ENCODE measurements around the gene HP.
A peak's percentile ranks its signal among the peaks of the same experiment; 100 is the strongest.
"Not testable (repeated sequence)": the region's sequence is repeated elsewhere in the genome, so short reads cannot be mapped to it uniquely, and the experiment has no call there.

HP gene

GRCh38 chr16:72036098-72036497 lies 18.2 kb upstream of the HP start:
- in situ Hi-C loops (cut with MboI; ENCODE audit: low pct_unique_long_range_greater_than_20kb, low sequenced_read_pairs), result no loop called here
- no peak for DNase-seq

DNA sequence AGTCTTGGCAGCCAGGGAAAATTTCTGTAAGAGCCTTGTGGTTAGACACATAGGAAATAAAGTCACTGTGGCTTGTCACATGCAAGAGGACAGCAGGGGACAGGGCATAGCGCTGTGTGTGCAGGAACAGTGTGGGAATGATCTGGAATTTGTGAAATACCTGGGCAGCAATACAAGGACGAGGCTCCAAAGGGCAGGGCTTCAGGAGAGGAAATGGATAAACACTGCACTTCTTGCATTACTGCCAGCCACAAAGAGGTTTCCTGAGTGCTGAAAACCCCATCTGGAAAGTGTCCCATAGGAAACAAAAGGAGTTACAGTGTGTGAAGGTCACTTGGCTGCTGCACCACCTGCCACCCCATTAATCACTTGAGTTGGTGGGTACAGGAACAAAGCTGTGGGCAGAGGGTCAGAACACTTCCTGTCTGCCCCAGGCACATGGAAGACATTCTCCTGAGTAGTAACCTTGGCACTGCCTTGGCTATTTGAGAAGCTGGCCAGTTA lies 12.1 kb upstream of the HP start:
- no peak for DNase-seq
- in situ Hi-C loops (cut with MboI; ENCODE audit: low pct_unique_long_range_greater_than_20kb, low sequenced_read_pairs), result no loop called here

DNA sequence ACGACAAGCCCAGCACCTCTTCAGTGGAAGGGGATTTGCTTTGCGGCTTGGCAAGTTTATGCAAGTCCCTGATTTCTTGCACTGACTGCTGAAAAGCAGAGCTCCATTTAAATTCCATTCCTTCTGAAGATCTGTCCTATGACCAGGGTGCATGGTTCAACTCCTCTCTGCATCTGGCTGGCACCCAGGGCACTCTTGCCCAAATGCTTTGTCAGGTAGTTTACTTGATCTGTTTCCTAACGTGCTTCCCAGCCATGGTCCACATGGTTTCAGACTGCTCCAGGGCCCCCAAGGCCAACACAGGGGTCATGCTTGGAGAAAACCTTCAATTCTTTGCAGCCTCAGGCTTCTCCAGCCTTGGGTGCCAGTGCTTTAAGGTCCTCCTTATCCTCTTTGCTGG lies 11.2 kb upstream of the HP start:
- in situ Hi-C loops (cut with MboI; ENCODE audit: low pct_unique_long_range_greater_than_20kb, low sequenced_read_pairs), result no loop called here
- DNase-seq, result no peak

- in situ Hi-C loops (cut with MboI; ENCODE audit: low pct_unique_long_range_greater_than_20kb, low sequenced_read_pairs), result no loop called here
- no peak for DNase-seq
These were observed 10.8 kb upstream of the HP start for GRCh38 chr16:72043539-72043938.

DNA sequence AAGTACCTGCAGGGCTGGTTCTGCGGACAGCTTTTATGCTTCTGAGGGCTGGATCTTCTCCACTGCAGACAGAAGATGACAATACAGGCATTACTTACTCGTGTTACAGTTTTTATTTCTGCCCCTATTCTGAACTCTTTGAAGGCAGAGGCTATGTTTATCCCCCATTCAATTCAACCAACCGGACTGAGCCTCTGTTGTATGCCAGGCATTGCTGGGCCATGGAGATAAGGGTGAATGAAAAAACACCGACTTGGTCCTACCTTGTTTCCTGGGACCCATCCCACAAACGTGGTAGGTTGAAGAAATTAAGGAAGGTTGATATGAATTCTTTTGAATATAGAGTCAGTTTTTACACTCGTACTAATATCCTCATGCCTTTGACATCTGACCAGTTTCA lies 10.0 kb upstream of the HP start:
- in situ Hi-C loops (cut with MboI; ENCODE audit: low pct_unique_long_range_greater_than_20kb, low sequenced_read_pairs), result no loop called here
- no peak for DNase-seq

- DNase-seq, result no peak
- in situ Hi-C loops (cut with MboI; ENCODE audit: low pct_unique_long_range_greater_than_20kb, low sequenced_read_pairs), result no loop called here
These were observed 9.4 kb upstream of the HP start for GRCh38 chr16:72044825-72045359.

GRCh38 chr16:72049110-72049509 lies 5.2 kb upstream of the HP start:
- peak; percentile 50 for DNase-seq
- in situ Hi-C loops (cut with MboI; ENCODE audit: low pct_unique_long_range_greater_than_20kb, low sequenced_read_pairs), result no loop called here

GRCh38 chr16:72050769-72051464 lies 3.4 kb upstream of the HP start:
- no peak for DNase-seq
- in situ Hi-C loops (cut with MboI; ENCODE audit: low pct_unique_long_range_greater_than_20kb, low sequenced_read_pairs), result no loop called here

- in situ Hi-C loops (cut with MboI; ENCODE audit: low pct_unique_long_range_greater_than_20kb, low sequenced_read_pairs), result no loop called here
These were observed 2.5 kb upstream of the HP start for GRCh38 chr16:72051818-72052217.

GRCh38 chr16:72055911-72056310 lies 1.6 kb downstream of the HP start:
- in situ Hi-C loops (cut with MboI; ENCODE audit: low pct_unique_long_range_greater_than_20kb, low sequenced_read_pairs), result no loop called here
- no peak for DNase-seq

More at GRCh38 chr16:72051818-72052217, 2.5 kb upstream of the HP start:
- DNase-seq, result peak; percentile 55

GRCh38 chr16:72057313-72057712 lies 3.0 kb downstream of the HP start:
- in situ Hi-C loops (cut with MboI; ENCODE audit: low pct_unique_long_range_greater_than_20kb, low sequenced_read_pairs); DNase-seq: not testable (repeated sequence)

GRCh38 chr16:72059060-72059459 lies 4.8 kb downstream of the HP start:
- in situ Hi-C loops (cut with MboI; ENCODE audit: low pct_unique_long_range_greater_than_20kb, low sequenced_read_pairs); DNase-seq: not testable (repeated sequence)

DNA sequence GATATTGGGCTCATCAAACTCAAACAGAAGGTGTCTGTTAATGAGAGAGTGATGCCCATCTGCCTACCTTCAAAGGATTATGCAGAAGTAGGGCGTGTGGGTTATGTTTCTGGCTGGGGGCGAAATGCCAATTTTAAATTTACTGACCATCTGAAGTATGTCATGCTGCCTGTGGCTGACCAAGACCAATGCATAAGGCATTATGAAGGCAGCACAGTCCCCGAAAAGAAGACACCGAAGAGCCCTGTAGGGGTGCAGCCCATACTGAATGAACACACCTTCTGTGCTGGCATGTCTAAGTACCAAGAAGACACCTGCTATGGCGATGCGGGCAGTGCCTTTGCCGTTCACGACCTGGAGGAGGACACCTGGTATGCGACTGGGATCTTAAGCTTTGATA lies 6.1 kb downstream of the HP start:
- in situ Hi-C loops (cut with MboI; ENCODE audit: low pct_unique_long_range_greater_than_20kb, low sequenced_read_pairs), result no loop called here
- DNase-seq, result no peak

DNA sequence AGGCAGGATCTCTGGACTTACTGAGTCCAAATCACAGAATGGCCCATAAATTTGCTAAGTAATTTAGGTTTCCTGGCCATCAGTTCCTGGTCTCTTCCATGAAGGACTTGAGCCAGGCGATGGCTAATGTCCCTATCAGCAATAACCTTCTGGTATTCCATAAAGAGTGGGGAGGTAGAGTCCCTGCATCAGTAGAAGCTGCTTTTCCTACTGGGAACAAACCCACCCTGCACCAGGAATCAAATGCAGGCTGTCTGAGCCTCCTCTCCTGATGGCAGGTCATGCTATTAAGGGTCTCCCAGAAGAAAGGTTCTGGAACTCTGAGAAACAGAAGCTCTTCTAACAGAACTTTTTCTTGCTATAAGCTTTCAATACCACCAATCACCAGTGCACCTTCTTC lies 7.3 kb downstream of the HP start:
- in situ Hi-C loops (cut with MboI; ENCODE audit: low pct_unique_long_range_greater_than_20kb, low sequenced_read_pairs), result no loop called here
- no peak for DNase-seq

- in situ Hi-C loops (cut with MboI; ENCODE audit: low pct_unique_long_range_greater_than_20kb, low sequenced_read_pairs), result no loop called here
- no peak for DNase-seq
These were observed 10.1 kb downstream of the HP start for GRCh38 chr16:72064361-72064894.

DNA sequence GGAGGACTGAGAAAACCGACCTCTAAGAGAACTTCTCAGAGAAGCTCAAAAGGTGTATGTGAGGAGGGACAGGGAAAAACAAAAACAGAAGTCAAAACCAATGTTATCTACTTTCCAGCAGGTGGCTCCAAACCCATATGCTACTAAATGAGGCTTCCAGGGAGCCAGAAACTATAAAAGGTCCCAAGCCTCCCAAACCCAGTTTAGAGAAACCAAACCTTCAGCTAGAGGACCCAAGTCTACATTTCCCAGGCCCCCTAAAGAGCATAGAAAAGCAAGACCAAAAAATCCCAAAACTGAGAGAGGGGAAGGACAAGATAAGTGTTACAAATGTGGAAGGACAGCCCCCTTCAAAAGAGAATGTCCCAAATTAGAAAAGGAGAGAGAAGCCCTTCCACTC lies 12.4 kb downstream of the HP start:
- peak; percentile 44 for DNase-seq
- in situ Hi-C loops (cut with MboI; ENCODE audit: low pct_unique_long_range_greater_than_20kb, low sequenced_read_pairs), result no loop called here

DNA sequence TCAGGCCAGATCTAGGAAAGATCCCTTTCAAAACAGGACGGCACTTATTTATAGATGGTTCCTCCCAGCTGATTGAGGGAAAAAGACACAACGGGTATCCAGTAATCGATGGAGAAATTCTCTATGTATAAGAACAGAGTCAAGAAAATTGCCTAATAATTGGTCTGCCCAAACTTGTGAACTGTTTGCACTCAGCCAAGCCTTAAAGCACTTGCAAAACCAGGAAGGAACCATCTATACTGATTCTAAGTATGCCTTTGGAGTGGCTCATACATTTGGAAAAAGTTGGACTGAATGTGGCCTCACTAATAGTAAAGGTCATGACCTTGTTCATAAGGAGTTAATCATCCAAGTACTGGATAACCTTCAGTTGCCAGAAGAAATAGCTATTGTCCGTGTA lies 14.6 kb downstream of the HP start:
- in situ Hi-C loops (cut with MboI; ENCODE audit: low pct_unique_long_range_greater_than_20kb, low sequenced_read_pairs), result no loop called here
- DNase-seq, result no peak

- in situ Hi-C loops (cut with MboI; ENCODE audit: low pct_unique_long_range_greater_than_20kb, low sequenced_read_pairs), result no loop called here
- DNase-seq, result no peak
These were observed 18.4 kb downstream of the HP start for GRCh38 chr16:72072514-72073342.

DNA sequence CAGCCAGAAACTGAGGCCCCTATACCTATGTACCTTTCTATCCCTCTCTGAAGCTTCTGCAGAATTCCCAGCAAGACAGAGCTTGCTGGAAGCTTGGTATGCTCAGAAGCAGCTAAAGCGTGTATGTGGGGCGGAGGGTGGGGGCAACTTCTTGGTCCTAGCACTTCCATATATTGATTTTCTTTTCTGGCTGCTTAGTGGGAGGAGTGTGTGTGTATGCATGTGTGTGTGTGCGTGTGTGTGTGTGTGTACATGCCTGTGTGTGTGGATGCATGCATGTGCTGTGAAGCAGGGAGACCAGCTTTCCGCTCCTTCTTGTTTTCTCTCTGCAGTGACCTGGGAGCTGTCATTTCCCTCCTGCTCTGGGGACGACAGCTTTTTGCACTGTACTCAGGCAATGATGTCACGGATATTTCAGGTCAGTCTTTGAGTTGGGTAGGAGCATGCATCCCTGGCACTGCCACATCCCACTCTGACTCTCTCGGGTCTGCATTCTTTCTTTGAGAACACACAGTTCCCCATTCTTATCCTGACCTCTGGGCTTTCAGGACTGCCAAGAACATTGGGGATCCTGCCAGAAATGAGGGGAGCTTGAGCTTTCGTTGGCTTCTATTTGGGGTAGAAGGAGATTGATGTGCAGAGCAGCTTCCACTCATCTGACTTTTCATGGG lies 19.4 kb downstream of the HP start:
- DNase-seq, result no peak
- in situ Hi-C loops (cut with MboI; ENCODE audit: low pct_unique_long_range_greater_than_20kb, low sequenced_read_pairs), result no loop called here

Measured in KBM-7 (cell line).